Choroid plexus epithelial cell (primary cell): ENCODE data around the gene ADGRB3.
A peak's percentile ranks its signal among the peaks of the same experiment; 100 is the strongest.

ENCODE experiments used
- DNase-seq: peaks from one replicate; pipeline ENCODE4 v3.0.0-alpha.2; 2010; ENCODE audit warnings: low read depth
- H3K4me3 ChIP-seq: 2 replicates; pipeline ENCODE4 v1.5.1; 2011; ENCODE audit warnings: low read depth, mild to moderate bottlenecking, control low read depth, low read length, moderate library complexity
- CTCF ChIP-seq: conservative IDR thresholded peaks from 2 replicates; pipeline ENCODE4 v1.5.1; 2011; ENCODE audit warnings: low read depth, mild to moderate bottlenecking, control low read depth, inconsistent platforms, low read length, moderate library complexity

ADGRB3 gene

GRCh38 chr6:69162811-69163210 is 527.7 kb downstream of the ADGRB3 start:
- TF ChIP-seq CTCF = no peak
- H3K4me3 ChIP-seq = no peak overlapping the region
- peak; percentile 5 for DNase-seq

GRCh38 chr6:69164564-69165229 is 529.6 kb downstream of the ADGRB3 start:
- TF ChIP-seq CTCF = peak; percentile 35
- no peak overlapping the region for H3K4me3 ChIP-seq
- peak; percentile 6 for DNase-seq

GRCh38 chr6:69179681-69180080 is 544.6 kb downstream of the ADGRB3 start:
- no peak for DNase-seq
- no peak for TF ChIP-seq CTCF
- no peak overlapping the region for H3K4me3 ChIP-seq

GRCh38 chr6:69180361-69181067 is 545.4 kb downstream of the ADGRB3 start:
- no peak for DNase-seq
- no peak overlapping the region for H3K4me3 ChIP-seq
- no peak for TF ChIP-seq CTCF

- TF ChIP-seq CTCF = no peak
- no peak for DNase-seq
- H3K4me3 ChIP-seq = no peak overlapping the region
Measured at GRCh38 chr6:69181964-69182363, 546.9 kb downstream of the ADGRB3 start.

- no peak for DNase-seq
- TF ChIP-seq CTCF = no peak
- no peak overlapping the region for H3K4me3 ChIP-seq
Measured at GRCh38 chr6:69185276-69185675, 550.2 kb downstream of the ADGRB3 start.

- TF ChIP-seq CTCF = no peak
- DNase-seq = no peak
- H3K4me3 ChIP-seq = no peak overlapping the region
Measured at GRCh38 chr6:69202768-69203167, 567.7 kb downstream of the ADGRB3 start.
